SK-N-SH (cell line): ENCODE measurements around the gene ABO.

ENCODE experiments used
- RCOR1 ChIP-seq: fragments of 150-350 bp; IDR thresholded peaks from 2 replicates; pipeline ENCODE4 v1.6.1; 2017; ENCODE audit warnings: antibody characterized with exemption, low read length
- TAF1 ChIP-seq: IDR thresholded peaks from 2 replicates; pipeline ENCODE4 v1.6.1; 2012; ENCODE audit warnings: low read depth, mild to moderate bottlenecking, low read length, moderate library complexity, borderline replicate concordance
- YY1 ChIP-seq: IDR thresholded peaks from 2 replicates; pipeline ENCODE4 v1.4.0; 2012; ENCODE audit warnings: low read depth, mild to moderate bottlenecking

GRCh38 chr9:133276923-133277322 is 1.9 kb upstream of the ABO start:
- TF ChIP-seq TAF1 = no peak
- no peak for TF ChIP-seq RCOR1
- TF ChIP-seq YY1 = no peak
